H1 (cell line): ENCODE results near the gene CDON. TPM values are rescaled to one million over a fixed set of nuclear protein-coding genes. Genes with fewer than 3 reads are reported as not detected.
A peak's percentile ranks its signal among the peaks of the same experiment; 100 is the strongest.

ENCODE experiments used
- CTCF ChIA-PET: fragments of 300-600 bp; sonication (Branson Sonifier 250); formaldehyde crosslinking; loops from one replicate; lab custom pipeline; 2021; ENCODE audit not compliant: partially characterized antibody; lab: Charles Lee
- POLR2A ChIA-PET: fragments of 300-600 bp; sonication (Branson Sonifier 250); formaldehyde crosslinking; loops from one replicate; lab custom pipeline; 2021; ENCODE audit warnings: inconsistent platforms; ENCODE audit not compliant: partially characterized antibody; lab: Charles Lee
- DNase-seq, 2 experiments: peaks; one replicate each; pipeline versions ENCODE4 v3.0.0 to v3.0.0-alpha.2; 2010 to 2022; ENCODE audit warnings: low spot score in 2 of 2, low read depth in 1 of 2, mixed read lengths in 1 of 2
- FAIRE-seq: peaks from 2 replicates; lab custom pipeline; 2011; peaks lifted over from hg19 to GRCh38; lab: Jason Lieb, UNC
- H2AFZ ChIP-seq: 2 replicates; pipeline ENCODE4 v1.8.1; 2012; ENCODE audit warnings: low read length, inconsistent platforms
- H2AK5ac ChIP-seq: 2 replicates; pipeline ENCODE4 v1.6.1; 2013; ENCODE audit warnings: low read depth, low read length
- H2BK120ac ChIP-seq: replicated peaks from 2 replicates; pipeline ENCODE3; 2013; ENCODE audit warnings: low read depth, low read length, inconsistent platforms
- H2BK12ac ChIP-seq: 2 replicates; pipeline ENCODE4 v1.6.1; 2013; ENCODE audit warnings: low read depth, low read length
- H2BK15ac ChIP-seq: 2 replicates; pipeline ENCODE4 v1.6.1; 2013; ENCODE audit warnings: low read length
- H2BK20ac ChIP-seq: 2 replicates; pipeline ENCODE4 v1.6.1; 2013; ENCODE audit warnings: low read length
- H2BK5ac ChIP-seq: 2 replicates; pipeline ENCODE4 v1.6.1; 2013; ENCODE audit warnings: low read depth, low read length
- H3K14ac ChIP-seq: 2 replicates; pipeline ENCODE4 v1.6.1; 2013; ENCODE audit warnings: inconsistent platforms; ENCODE audit not compliant: insufficient read length
- H3K18ac ChIP-seq: 2 replicates; pipeline ENCODE4 v1.6.1; 2013; ENCODE audit warnings: low read length; ENCODE audit errors: extremely low read depth
- H3K23ac ChIP-seq: 2 replicates; pipeline ENCODE4 v1.6.1; 2013; ENCODE audit warnings: inconsistent platforms; ENCODE audit not compliant: insufficient read length
- H3K23me2 ChIP-seq: 2 replicates; pipeline ENCODE4 v1.6.1; 2013; ENCODE audit warnings: low read depth, low read length
- H3K27ac ChIP-seq: 2 replicates; pipeline ENCODE4 v1.6.1; 2011; ENCODE audit warnings: low read depth, low read length, inconsistent platforms
- H3K27me3 ChIP-seq, 4 experiments: replicated peaks in 1 of 4; 1 replicate in 1 of 4; 2 replicates in 3 of 4; pipeline versions ENCODE4 v1.6.1 to v1.8.1; 2011 to 2013; ENCODE audit warnings: low read length in 3 of 4, mild to moderate bottlenecking in 3 of 4, inconsistent platforms in 2 of 4, mixed read lengths in 2 of 4, moderate library complexity in 1 of 4; ENCODE audit not compliant: control insufficient read depth in 3 of 4, insufficient read depth in 3 of 4; ENCODE audit errors: extremely low read depth in 1 of 4
- H3K36me3 ChIP-seq, 4 experiments: 2 replicates each; pipeline versions ENCODE4 v1.6.1 to v1.8.1; 2011 to 2013; ENCODE audit warnings: mild to moderate bottlenecking in 4 of 4, low read length in 3 of 4, moderate library complexity in 2 of 4, control low read depth in 1 of 4, inconsistent platforms in 1 of 4; ENCODE audit not compliant: insufficient read depth in 4 of 4, control insufficient read depth in 2 of 4
- H3K4ac ChIP-seq: replicated peaks from 2 replicates; pipeline ENCODE3; 2013; ENCODE audit warnings: low read length, low read depth, mixed read lengths, inconsistent platforms; ENCODE audit not compliant: insufficient read length
- H3K4me1 ChIP-seq, 4 experiments: replicated peaks in 1 of 4; 1 replicate in 1 of 4; 2 replicates in 3 of 4; pipeline versions ENCODE4 v1.6.1 to v1.8.1; 2011 to 2013; ENCODE audit warnings: low read length in 3 of 4, inconsistent platforms in 2 of 4, mixed read lengths in 1 of 4; ENCODE audit not compliant: insufficient read depth in 4 of 4, control insufficient read depth in 3 of 4
- H3K4me2 ChIP-seq, 2 experiments: 2 replicates each; pipeline versions ENCODE4 v1.6.1 to v1.8.1; 2011 to 2013; ENCODE audit warnings: low read depth in 2 of 2, low read length in 2 of 2, control low read depth in 1 of 2, inconsistent platforms in 1 of 2, mild to moderate bottlenecking in 1 of 2; ENCODE audit not compliant: insufficient read depth in 1 of 2
- H3K4me3 ChIP-seq, 4 experiments: fragments of 200-600, 300-600 bp in 1 of 4; sonication (generic), shearing (Covaris generic), sonication (Bioruptor Twin) in 1 of 4; 2 replicates each; pipeline versions ENCODE4 v1.5.1 to v1.8.1; 2011 to 2016; ENCODE audit warnings: low read length in 4 of 4, low read depth in 3 of 4, control low read depth in 2 of 4, inconsistent platforms in 2 of 4, mild to moderate bottlenecking in 2 of 4, mixed read lengths in 1 of 4, moderate library complexity in 1 of 4; ENCODE audit not compliant: insufficient read depth in 2 of 4; ENCODE audit errors: extremely low read depth in 1 of 4
- H3K56ac ChIP-seq: replicated peaks from 2 replicates; pipeline ENCODE3; 2013; ENCODE audit warnings: low read depth, mild to moderate bottlenecking, mixed read lengths, low read length, inconsistent platforms; ENCODE audit not compliant: insufficient read length
- H3K79me1 ChIP-seq: 2 replicates; pipeline ENCODE4 v1.6.1; 2013; ENCODE audit warnings: low read depth, low read length, control low read depth
- H3K79me2 ChIP-seq, 2 experiments: 2 replicates each; pipeline versions ENCODE4 v1.6.1 to v1.8.1; 2012 to 2013; ENCODE audit warnings: low read length in 2 of 2, mild to moderate bottlenecking in 2 of 2, inconsistent platforms in 1 of 2; ENCODE audit not compliant: insufficient read depth in 2 of 2, control insufficient read depth in 1 of 2
- H3K9ac ChIP-seq, 4 experiments: replicated peaks in 1 of 4; 1 replicate in 1 of 4; 2 replicates in 3 of 4; pipeline versions ENCODE4 v1.6.1 to v1.8.1; 2011 to 2013; ENCODE audit warnings: low read depth in 3 of 4, low read length in 3 of 4, control low read depth in 2 of 4, mild to moderate bottlenecking in 2 of 4, moderate library complexity in 2 of 4, inconsistent platforms in 1 of 4; ENCODE audit errors: extremely low read depth in 1 of 4
- H3K9me3 ChIP-seq, 2 experiments: 2 replicates each; pipeline versions ENCODE4 v1.6.1 to v1.8.1; 2012 to 2013; ENCODE audit warnings: mild to moderate bottlenecking in 2 of 2, moderate library complexity in 2 of 2, control low read depth in 1 of 2, inconsistent platforms in 1 of 2, low read depth in 1 of 2, low read length in 1 of 2, mixed read lengths in 1 of 2; ENCODE audit not compliant: insufficient read depth in 2 of 2
- H4K20me1 ChIP-seq, 2 experiments: replicated peaks in 1 of 2; 2 replicates each; pipeline versions ENCODE3 to v1.8.1; 2011 to 2013; ENCODE audit warnings: inconsistent platforms in 2 of 2, low read length in 2 of 2, mild to moderate bottlenecking in 1 of 2; ENCODE audit not compliant: insufficient read depth in 2 of 2, control insufficient read depth in 1 of 2
- H4K5ac ChIP-seq: 2 replicates; pipeline ENCODE4 v1.6.1; 2013; ENCODE audit warnings: low read length, low read depth, mixed read lengths, inconsistent platforms; ENCODE audit not compliant: insufficient read length
- H4K8ac ChIP-seq: 2 replicates; pipeline ENCODE4 v1.8.0; 2013; ENCODE audit warnings: mild to moderate bottlenecking, moderate library complexity, low read length, inconsistent platforms; ENCODE audit not compliant: insufficient read depth; ENCODE audit errors: extremely low read depth
- H4K91ac ChIP-seq: replicated peaks from 2 replicates; pipeline ENCODE3; 2013; ENCODE audit warnings: low read length, mixed read lengths, inconsistent platforms; ENCODE audit not compliant: insufficient read length
- CBX8 ChIP-seq: fragments of 300-800, 300-1000 bp; sonication (generic); IDR thresholded peaks from 2 replicates; pipeline ENCODE4 v1.7.1; 2016; ENCODE audit warnings: low read depth, low read length, borderline replicate concordance
- GABPA ChIP-seq: IDR thresholded peaks from 2 replicates; pipeline ENCODE4 v1.6.1; 2011; ENCODE audit warnings: mild to moderate bottlenecking, low read length, moderate library complexity, borderline replicate concordance; ENCODE audit not compliant: insufficient read depth
- KDM5A ChIP-seq: fragments of 200-600 bp; IDR thresholded peaks from 2 replicates; pipeline ENCODE4 v1.7.1; 2012; ENCODE audit warnings: mild to moderate bottlenecking, low read length, inconsistent platforms, mixed read lengths
- TEAD4 ChIP-seq: IDR thresholded peaks from 2 replicates; pipeline ENCODE4 v1.6.1; 2012; ENCODE audit warnings: low read depth, low read length, inconsistent platforms, mixed read lengths
- WGBS, 2 experiments: shearing (Covaris generic) in 1 of 2; methylation state at CpG; one replicate each; pipeline versions ENCODE4 v1.1.6 to v1.1.7; 2013 to 2015; ENCODE audit warnings: low lambda C conversion rate in 2 of 2, mixed read lengths in 2 of 2, inconsistent platforms in 1 of 2, low coverage in 1 of 2, missing lambda C conversion rate in 1 of 2; ENCODE audit not compliant: insufficient replicate concordance in 2 of 2, insufficient coverage in 1 of 2, insufficient read length in 1 of 2; ENCODE audit errors: extremely low coverage in 1 of 2, missing lambda C conversion rate in 1 of 2; 5-methylcytosine and 5-hydroxymethylcytosine counted together
- polyA plus RNA-seq, 7 experiments: library from polyadenylated mRNA; depleted of rRNA in 3 of 7; stranded (reverse) in 5 of 7; unstranded in 2 of 7; fragments of >200 nt in 5 of 7; fragments of 200-250 nt in 2 of 7; gene quantifications; 1 replicate in 5 of 7; 2 replicates in 1 of 7; 4 replicates in 1 of 7; pipeline versions ENCODE4 v1.2.1 to v1.2.3, GENCODE V29; 2011 to 2013; ENCODE audit warnings: missing spikeins in 2 of 7, mixed read lengths in 2 of 7
- total RNA-seq: library from RNA; stranded (reverse); fragmentation: NEBNext Ultra II Directional; extraction: Animal tissue kit (Norgen Biotek cat#: 25700); gene quantifications from 2 replicates; pipeline ENCODE4 v1.2.1, GENCODE V29; 2021

The CDON gene
- total and polyA plus RNA-seq, 2 of the 8 experiments (the other 6 are each of a cell fraction or from before 2014, with no cell fraction given) = 11.0 to 32.5 TPM

DNA sequence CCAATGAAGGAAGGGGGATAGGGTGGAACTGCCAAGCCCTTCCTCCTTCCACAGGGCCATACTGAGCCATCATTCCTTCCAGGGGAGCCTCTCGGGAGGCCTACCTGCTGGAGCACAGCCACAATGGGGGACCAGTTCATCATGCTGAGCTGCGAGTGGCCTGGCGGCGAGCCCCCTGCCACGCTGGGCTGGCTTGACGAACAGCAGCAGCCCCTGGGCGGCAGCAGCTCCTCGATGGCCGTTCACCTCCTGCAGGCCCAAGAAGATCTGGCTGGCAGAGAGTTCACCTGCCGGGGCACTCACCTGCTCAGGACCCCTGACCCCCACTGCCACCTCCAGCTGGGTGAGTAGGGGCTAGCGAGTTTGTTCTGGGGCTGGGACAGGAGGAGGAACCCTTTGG, 110.9 kb downstream of the CDON start:
- FAIRE-seq (no peak), DNase-seq (no peak)
- no peak overlapping the region for H4K5ac ChIP-seq
- CTCF ChIA-PET = interaction anchor here (3.8 kb wide), 1 partner anchor 8 kb away, joined by 31 read pairs; no protein-coding TSS in a partner anchor
- no peak overlapping the region for H3K14ac ChIP-seq
- H3K9ac ChIP-seq = no peak overlapping the region
- no peak overlapping the region for H2AK5ac ChIP-seq
- H2BK15ac ChIP-seq = no peak overlapping the region
- POLR2A ChIA-PET = interaction anchor here (1.5 kb wide), 1 partner anchor 9 kb away, joined by 4 read pairs; no protein-coding TSS in a partner anchor
- H3K27ac ChIP-seq = no peak overlapping the region
- no peak overlapping the region for H3K18ac ChIP-seq
- H2BK12ac ChIP-seq = no peak overlapping the region
- H4K20me1 ChIP-seq = no peaks in the 10 kb centered on the region
- no peak overlapping the region for H2AFZ ChIP-seq
- H3K4me2 ChIP-seq = no peak overlapping the region
- no peak overlapping the region for H2BK120ac ChIP-seq
- H3K79me2 ChIP-seq = no peaks in the 10 kb centered on the region
- H3K4me3 ChIP-seq = no peak overlapping the region
- H2BK20ac ChIP-seq = no peak overlapping the region
- H3K4ac ChIP-seq = no peak overlapping the region
- H3K9me3 ChIP-seq = no peaks in the 10 kb centered on the region
- no peaks in the 10 kb centered on the region for H3K79me1 ChIP-seq
- no peak overlapping the region for H4K91ac ChIP-seq
- H3K23ac ChIP-seq = no peak overlapping the region
- 80% methylated on average over 10 of the region's 11 CpGs; no CpG with 5 or more reads in 1 of the 2 experiments for WGBS, 2 experiments
- H3K36me3 ChIP-seq = no peaks in the 10 kb centered on the region; a peak in 1 of 8 replicates
- no peak overlapping the region for H2BK5ac ChIP-seq
- H3K27me3 ChIP-seq = no peaks in the 10 kb centered on the region
- H3K23me2 ChIP-seq = no peaks in the 10 kb centered on the region
- no peak overlapping the region for H3K56ac ChIP-seq
- TF ChIP-seq CBX8 = no peak
- TF ChIP-seq KDM5A = no peak
- TF ChIP-seq GABPA = no peak
- no peak for TF ChIP-seq TEAD4
- peaks cover 0 to 2% (median 0%) of the 10 kb centered on the region in 4 experiments; a peak in 3 of 7 replicates for H3K4me1 ChIP-seq
- H4K8ac ChIP-seq = peak overlapping the region; percentile 7; the same call in 1 of the 2 replicates
